ENCODE data around the gene OGDH. TPM values are rescaled to one million over a fixed set of nuclear protein-coding genes. Genes with fewer than 3 reads are reported as not detected.

OGDH gene
- total RNA-seq, 2 donors from 2014 or later = 36.1 to 46.1 TPM

DNA sequence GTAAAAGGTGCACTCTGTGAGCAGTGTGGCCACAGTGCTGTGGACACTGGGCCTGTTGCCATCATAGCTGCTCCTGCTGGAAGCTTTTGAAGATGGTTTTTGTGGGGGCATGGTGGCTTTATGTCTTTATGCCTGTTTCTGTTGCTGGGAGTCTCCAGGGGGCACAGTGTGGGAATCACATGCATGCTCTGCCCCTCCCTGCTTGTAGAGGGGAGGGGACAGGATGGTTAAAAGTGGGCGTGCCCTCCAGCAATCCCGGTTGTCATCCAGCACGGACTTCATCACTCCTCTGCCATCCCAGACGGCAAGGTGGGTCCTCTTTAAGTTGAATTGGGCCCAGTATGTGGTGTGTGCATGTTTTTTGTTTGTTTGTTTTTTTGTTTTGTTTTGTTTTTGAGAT lies 20.2 kb downstream of the OGDH start:
- no peak overlapping the region for H3K4me3 ChIP-seq
- no peaks in the 10 kb centered on the region for H3K9me3 ChIP-seq
- H3K27me3 ChIP-seq = no peaks in the 10 kb centered on the region
- intact Hi-C loops (cut with DNase I) = no loop called here
- peaks cover 29% of the 10 kb centered on the region for H3K4me1 ChIP-seq
- no peak for DNase-seq
- no peak for ATAC-seq
- 80 to 84% methylated on average over 4 of the region's 4 CpGs for WGBS, 2 donors
- no peak overlapping the region for H3K27ac ChIP-seq
- H3K36me3 ChIP-seq (replicated peaks in 1 of 2; ENCODE audit: insufficient read depth in 1 of 2, low read depth in 2 of 2) = no peaks in the 10 kb centered on the region
- TF ChIP-seq, protein P1, sequence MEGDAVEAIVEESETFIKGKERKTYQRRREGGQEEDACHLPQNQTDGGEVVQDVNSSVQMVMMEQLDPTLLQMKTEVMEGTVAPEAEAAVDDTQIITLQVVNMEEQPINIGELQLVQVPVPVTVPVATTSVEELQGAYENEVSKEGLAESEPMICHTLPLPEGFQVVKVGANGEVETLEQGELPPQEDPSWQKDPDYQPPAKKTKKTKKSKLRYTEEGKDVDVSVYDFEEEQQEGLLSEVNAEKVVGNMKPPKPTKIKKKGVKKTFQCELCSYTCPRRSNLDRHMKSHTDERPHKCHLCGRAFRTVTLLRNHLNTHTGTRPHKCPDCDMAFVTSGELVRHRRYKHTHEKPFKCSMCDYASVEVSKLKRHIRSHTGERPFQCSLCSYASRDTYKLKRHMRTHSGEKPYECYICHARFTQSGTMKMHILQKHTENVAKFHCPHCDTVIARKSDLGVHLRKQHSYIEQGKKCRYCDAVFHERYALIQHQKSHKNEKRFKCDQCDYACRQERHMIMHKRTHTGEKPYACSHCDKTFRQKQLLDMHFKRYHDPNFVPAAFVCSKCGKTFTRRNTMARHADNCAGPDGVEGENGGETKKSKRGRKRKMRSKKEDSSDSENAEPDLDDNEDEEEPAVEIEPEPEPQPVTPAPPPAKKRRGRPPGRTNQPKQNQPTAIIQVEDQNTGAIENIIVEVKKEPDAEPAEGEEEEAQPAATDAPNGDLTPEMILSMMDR (IDR thresholded peaks at IDR 0.05) = no peak
- TF ChIP-seq POLR2A (IDR thresholded peaks at IDR 0.05) = no peak

DNA sequence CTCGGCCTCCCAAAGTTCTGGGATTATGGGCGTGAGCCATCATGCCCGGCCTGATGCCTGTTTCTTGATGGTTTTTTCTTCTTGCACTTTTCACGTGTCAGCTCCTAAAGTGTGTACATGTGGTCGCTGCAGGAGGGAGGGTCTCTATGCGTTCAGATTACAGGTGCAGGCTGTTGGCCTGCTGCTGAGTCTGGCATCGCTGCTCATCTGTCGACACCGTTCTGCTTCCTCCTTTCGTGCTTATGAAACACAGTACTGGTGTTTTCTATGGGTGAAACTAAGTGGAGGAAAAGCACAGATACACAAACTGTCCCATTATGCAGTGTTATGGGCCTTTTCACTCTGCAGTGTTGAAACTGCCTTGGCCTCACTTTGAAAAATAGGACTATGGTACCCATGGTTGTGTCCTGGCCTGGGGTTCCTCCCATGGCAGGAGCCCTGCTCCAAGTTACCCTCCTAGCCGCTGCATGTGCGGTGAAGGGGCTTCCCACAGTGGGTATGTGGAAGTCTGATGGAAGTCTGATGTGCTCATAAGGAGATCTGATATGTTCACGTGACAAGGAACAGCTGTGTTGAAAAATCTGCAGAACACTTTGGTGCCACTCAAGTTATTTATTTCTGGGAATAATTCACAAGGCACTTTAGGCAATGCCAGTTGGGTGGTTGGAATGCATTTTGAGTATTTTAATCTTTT lies 23.5 kb downstream of the OGDH start:
- Histone ChIP-seq H3K36me3 (replicated peaks in 1 of 2; ENCODE audit: insufficient read depth in 1 of 2, low read depth in 2 of 2) (no peaks in the 10 kb centered on the region), H3K27ac (peak overlapping the region in 1 of 4 donors; percentile 38), H3K4me1 (peaks cover 34% of the 10 kb centered on the region), H3K9me3 (no peaks in the 10 kb centered on the region), H3K27me3 (no peaks in the 10 kb centered on the region), H3K4me3 (no peak overlapping the region)
- no peak for ATAC-seq
- WGBS, 2 donors = 71 to 87% methylated on average over 13 of the region's 13 CpGs
- intact Hi-C loops (cut with DNase I) = no loop called here
- TF ChIP-seq, protein P1 (IDR thresholded peaks at IDR 0.05) = no peak
- no peak for TF ChIP-seq POLR2A (IDR thresholded peaks at IDR 0.05)
- no peak for DNase-seq

DNA sequence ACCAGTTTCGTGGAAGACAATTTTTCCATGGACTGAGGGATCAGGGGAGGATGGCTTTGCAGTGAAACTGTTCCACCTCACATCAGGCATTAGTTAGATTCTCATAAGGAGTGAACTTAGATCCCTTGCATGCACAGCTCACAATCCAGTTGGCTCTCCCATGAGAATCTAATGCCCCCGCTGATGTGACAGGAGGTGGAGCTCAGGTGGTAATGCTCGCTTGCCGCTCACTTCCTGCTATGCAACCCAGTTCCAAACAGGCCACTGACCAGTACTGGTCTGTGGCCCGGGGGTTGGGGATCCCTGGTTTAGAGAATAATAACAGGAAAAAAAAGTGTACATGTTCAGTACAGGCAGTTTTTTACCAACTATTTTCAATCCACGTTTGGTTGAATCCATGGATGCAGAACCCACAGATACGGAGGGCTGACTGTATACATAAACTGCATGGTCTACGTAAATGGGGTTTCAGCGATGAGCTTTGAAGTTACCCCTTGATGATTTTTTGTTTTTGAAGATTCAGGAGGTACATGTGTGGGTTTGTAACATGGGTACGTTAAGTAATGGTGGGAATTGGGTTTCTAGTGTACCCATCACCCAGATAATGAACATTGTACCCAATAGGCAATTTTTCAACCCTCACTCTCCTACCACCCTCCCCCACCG lies 24.5 kb downstream of the OGDH start:
- H3K27ac ChIP-seq = peak overlapping the region in 1 of 4 donors; percentile 38
- H3K4me1 ChIP-seq = peaks cover 36% of the 10 kb centered on the region
- intact Hi-C loops (cut with DNase I) = no loop called here
- H3K36me3 ChIP-seq (replicated peaks in 1 of 2; ENCODE audit: insufficient read depth in 1 of 2, low read depth in 2 of 2) = no peaks in the 10 kb centered on the region
- H3K9me3 ChIP-seq = no peaks in the 10 kb centered on the region
- no peak for DNase-seq
- 81 to 92% methylated on average over 11 of the region's 11 CpGs for WGBS, 2 donors
- no peaks in the 10 kb centered on the region for H3K27me3 ChIP-seq
- TF ChIP-seq, protein P1 (IDR thresholded peaks at IDR 0.05) = no peak
- TF ChIP-seq POLR2A (IDR thresholded peaks at IDR 0.05) = no peak
- no peak for ATAC-seq
- no peak overlapping the region for H3K4me3 ChIP-seq

DNA sequence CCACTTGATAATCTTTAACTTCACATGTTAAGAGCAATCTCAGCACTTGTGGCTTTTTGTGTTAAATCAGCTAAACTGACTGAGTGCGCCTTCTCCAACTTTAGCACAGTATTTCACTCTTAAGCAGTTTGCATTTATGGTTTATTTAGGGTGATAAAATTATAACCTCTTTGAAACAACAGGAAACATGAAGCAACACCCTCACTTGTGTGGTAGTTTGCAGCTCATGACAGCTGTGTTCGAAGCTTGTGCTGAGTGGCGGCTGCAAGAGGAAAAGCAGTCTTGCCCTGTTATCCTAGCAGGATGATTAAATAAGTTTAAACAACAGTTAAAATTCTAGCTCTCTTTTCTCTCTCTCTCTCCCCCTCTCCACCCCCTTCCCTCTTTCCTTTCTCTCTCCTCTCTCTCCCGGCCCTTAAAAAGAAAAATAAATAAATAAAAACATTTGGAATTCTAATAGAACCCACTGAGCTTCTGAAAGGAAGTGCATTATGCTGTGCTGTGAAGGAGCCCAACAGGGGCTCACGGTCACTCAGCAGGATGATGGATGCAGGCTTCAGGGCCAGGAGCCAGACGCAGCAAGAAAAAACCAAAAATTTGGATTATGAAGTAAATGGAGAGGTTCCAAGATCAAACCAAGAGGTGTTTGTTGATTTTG lies 25.2 kb downstream of the OGDH start:
- intact Hi-C loops (cut with DNase I) = no loop called here

More for the DNA sequence above, 25.2 kb downstream of the OGDH start:
- Histone ChIP-seq H3K27me3 (no peaks in the 10 kb centered on the region), H3K9me3 (no peaks in the 10 kb centered on the region), H3K27ac (peak overlapping the region in 1 of 4 donors; percentile 38), H3K4me1 (peaks cover 41% of the 10 kb centered on the region), H3K4me3 (no peak overlapping the region), H3K36me3 (replicated peaks in 1 of 2; ENCODE audit: insufficient read depth in 1 of 2, low read depth in 2 of 2) (no peaks in the 10 kb centered on the region)
- ATAC-seq = no peak
- no peak for TF ChIP-seq POLR2A (IDR thresholded peaks at IDR 0.05)
- TF ChIP-seq, protein P1 (IDR thresholded peaks at IDR 0.05) = no peak
- DNase-seq = peak in 1 of 4 donors; percentile 38
- WGBS, 2 donors = 44 to 69% methylated on average over 6 of the region's 6 CpGs
